HEK293T (cell line): ENCODE data around the gene SNTA1.

ENCODE experiments used
- CTCF ChIA-PET: fragments of 350-600 bp; formaldehyde crosslinking; extraction: SDS; loops from one replicate; lab custom pipeline; 2021; ENCODE audit warnings: antibody characterized with exemption, inconsistent platforms; lab: Yijun Ruan, JAX
- POLR2A ChIA-PET: fragments of 350-600 bp; formaldehyde crosslinking; extraction: SDS; loops from one replicate; lab custom pipeline; 2020; ENCODE audit warnings: antibody characterized with exemption, inconsistent platforms; lab: Yijun Ruan, JAX
- DNase-seq: peaks from one replicate; pipeline ENCODE4 v3.0.0; 2012; ENCODE audit warnings: mixed read lengths; ENCODE audit errors: extremely low spot score
- ARNT ChIP-seq: fragments of 450-650 bp; IDR thresholded peaks from 2 replicates; pipeline ENCODE4 v1.6.1; 2017; ENCODE audit warnings: mild to moderate bottlenecking
- BHLHE40 ChIP-seq: fragments of 450-650 bp; IDR thresholded peaks from 2 replicates; pipeline ENCODE4 v1.6.1; 2016; ENCODE audit warnings: mild to moderate bottlenecking, moderate library complexity, borderline replicate concordance
- CTBP1 ChIP-seq: fragments of 450-650 bp; IDR thresholded peaks from 2 replicates; pipeline ENCODE4 v1.6.1; 2016; ENCODE audit warnings: borderline replicate concordance
- ELF4 ChIP-seq: fragments of 450-650 bp; IDR thresholded peaks from 2 replicates; pipeline ENCODE4 v1.6.1; 2017; ENCODE audit warnings: antibody characterized with exemption
- FOXA1 ChIP-seq: fragments of 450-650 bp; IDR thresholded peaks from 2 replicates; pipeline ENCODE4 v1.6.1; 2016; ENCODE audit warnings: mild to moderate bottlenecking
- FOXK2 ChIP-seq: fragments of 450-650 bp; IDR thresholded peaks from 2 replicates; pipeline ENCODE4 v1.6.1; 2016; ENCODE audit warnings: mild to moderate bottlenecking
- FOXM1 ChIP-seq: fragments of 450-650 bp; IDR thresholded peaks from 2 replicates; pipeline ENCODE4 v1.6.1; 2017; ENCODE audit warnings: mild to moderate bottlenecking, borderline replicate concordance
- HDGF ChIP-seq: fragments of 450-650 bp; IDR thresholded peaks from 2 replicates; pipeline ENCODE4 v1.6.1; 2017; ENCODE audit warnings: antibody characterized with exemption, borderline replicate concordance
- L3MBTL2 ChIP-seq: fragments of 450-650 bp; conservative IDR thresholded peaks from 2 replicates; pipeline ENCODE4 v1.6.1; 2016; ENCODE audit warnings: mild to moderate bottlenecking
- LEF1 ChIP-seq: fragments of 450-650 bp; IDR thresholded peaks from 2 replicates; pipeline ENCODE4 v1.6.1; 2017; ENCODE audit warnings: mild to moderate bottlenecking, borderline replicate concordance
- NFRKB ChIP-seq: fragments of 450-650 bp; IDR thresholded peaks from 2 replicates; pipeline ENCODE4 v1.6.1; 2016; ENCODE audit warnings: mild to moderate bottlenecking, moderate library complexity
- SP1 ChIP-seq: fragments of 450-650 bp; IDR thresholded peaks from 2 replicates; pipeline ENCODE4 v1.6.1; 2017
- SUZ12 ChIP-seq: fragments of 450-650 bp; IDR thresholded peaks from 2 replicates; pipeline ENCODE4 v1.6.1; 2016; ENCODE audit warnings: mild to moderate bottlenecking
- TARDBP ChIP-seq: fragments of 450-650 bp; IDR thresholded peaks from 2 replicates; pipeline ENCODE4 v1.6.1; 2016
- ZNF384 ChIP-seq: fragments of 450-650 bp; IDR thresholded peaks from 2 replicates; pipeline ENCODE4 v1.6.1; 2016
- TF ChIP-seq, protein P1 (sequence below): fragments of 450-650 bp; IDR thresholded peaks from 2 replicates; pipeline ENCODE4 v1.6.1; 2016

Gene SNTA1

DNA sequence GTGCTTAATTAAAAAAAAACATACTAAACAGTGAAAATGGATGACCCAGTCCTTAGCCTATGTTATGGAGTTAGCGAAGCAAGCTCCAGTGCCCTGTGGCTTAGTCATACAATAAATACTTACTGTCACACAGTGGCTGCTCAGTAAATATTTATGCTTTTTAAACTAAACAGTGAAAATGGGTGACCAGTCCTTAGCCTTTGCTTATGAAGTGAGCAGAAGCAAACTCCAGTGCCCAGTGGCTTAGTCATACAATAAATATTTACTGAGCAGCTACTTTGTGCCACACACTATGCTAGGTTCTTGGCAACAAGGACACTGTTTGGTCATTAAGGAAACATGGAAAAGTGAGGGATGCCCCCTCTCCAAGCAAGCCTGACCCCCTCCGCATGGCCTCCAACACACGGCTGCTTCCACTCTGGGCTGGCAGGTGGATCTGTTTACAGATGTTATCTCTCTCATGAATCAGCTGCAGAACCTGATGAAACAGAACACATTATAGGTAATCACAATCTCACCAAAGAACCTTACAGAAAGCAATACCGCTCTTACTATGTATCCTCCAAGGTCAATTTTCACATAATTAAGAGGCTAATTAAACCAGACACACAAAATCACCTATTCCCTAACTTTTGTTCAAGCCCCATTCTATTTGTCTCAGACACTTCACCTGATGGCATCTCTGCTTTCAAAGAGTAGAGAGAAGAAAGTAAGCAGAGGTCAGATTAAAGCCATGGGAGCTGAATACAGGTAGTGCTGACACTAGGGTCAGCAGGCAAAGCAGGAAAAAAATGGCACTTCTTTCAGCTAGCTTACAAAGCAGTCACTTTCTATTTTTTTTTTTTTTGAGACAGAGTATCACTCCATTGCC lies 69.6 kb downstream of the SNTA1 start:
- ChIA-PET POLR2A (interaction anchor here (0.7 kb wide), 1 partner anchor 27 kb away, joined by 3 read pairs; the partner anchor contains the start of gene CDK5RAP1), CTCF (no interaction called here)
- no peak for TF ChIP-seq FOXA1
- TF ChIP-seq HDGF: no peak
- no peak for TF ChIP-seq SUZ12
- TF ChIP-seq CTBP1: no peak
- TF ChIP-seq ARNT: no peak
- TF ChIP-seq, protein P1, sequence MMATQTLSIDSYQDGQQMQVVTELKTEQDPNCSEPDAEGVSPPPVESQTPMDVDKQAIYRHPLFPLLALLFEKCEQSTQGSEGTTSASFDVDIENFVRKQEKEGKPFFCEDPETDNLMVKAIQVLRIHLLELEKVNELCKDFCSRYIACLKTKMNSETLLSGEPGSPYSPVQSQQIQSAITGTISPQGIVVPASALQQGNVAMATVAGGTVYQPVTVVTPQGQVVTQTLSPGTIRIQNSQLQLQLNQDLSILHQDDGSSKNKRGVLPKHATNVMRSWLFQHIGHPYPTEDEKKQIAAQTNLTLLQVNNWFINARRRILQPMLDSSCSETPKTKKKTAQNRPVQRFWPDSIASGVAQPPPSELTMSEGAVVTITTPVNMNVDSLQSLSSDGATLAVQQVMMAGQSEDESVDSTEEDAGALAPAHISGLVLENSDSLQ: no peak
- no peak for TF ChIP-seq LEF1
- TF ChIP-seq TARDBP: no peak
- no peak for TF ChIP-seq ZNF384
- TF ChIP-seq BHLHE40: no peak
- TF ChIP-seq FOXK2: no peak
- DNase-seq: no peak

- CTCF ChIA-PET: no interaction called here
- TF ChIP-seq HDGF (no peak), TARDBP (no peak), CTBP1 (no peak), ARNT (no peak), FOXK2 (no peak), ELF4 (no peak), FOXM1 (no peak), NFRKB (no peak), ZNF384 (no peak), L3MBTL2 (no peak), BHLHE40 (no peak), FOXA1 (no peak), SP1 (no peak), SUZ12 (no peak), LEF1 (no peak)
- TF ChIP-seq, protein P1: no peak
- POLR2A ChIA-PET: no interaction called here
- DNase-seq: no peak
Observed at GRCh38 chr20:33372993-33373441, 70.5 kb downstream of the SNTA1 start.

- TF ChIP-seq FOXM1: no peak
- no peak for TF ChIP-seq SP1
- no peak for TF ChIP-seq L3MBTL2
- TF ChIP-seq HDGF: no peak
- no peak for TF ChIP-seq ZNF384
- no peak for TF ChIP-seq SUZ12
- TF ChIP-seq NFRKB: no peak
- no peak for TF ChIP-seq ELF4
- no peak for TF ChIP-seq ARNT
- TF ChIP-seq TARDBP: no peak
- DNase-seq: no peak
- ChIA-PET CTCF (no interaction called here), POLR2A (no interaction called here)
Observed at GRCh38 chr20:33370291-33370690, 73.3 kb downstream of the SNTA1 start.

GRCh38 chr20:33362898-33363297 lies 80.7 kb downstream of the SNTA1 start:
- DNase-seq: no peak
- no peak for TF ChIP-seq ELF4
- no peak for TF ChIP-seq TARDBP
- TF ChIP-seq, protein P1: no peak

DNA sequence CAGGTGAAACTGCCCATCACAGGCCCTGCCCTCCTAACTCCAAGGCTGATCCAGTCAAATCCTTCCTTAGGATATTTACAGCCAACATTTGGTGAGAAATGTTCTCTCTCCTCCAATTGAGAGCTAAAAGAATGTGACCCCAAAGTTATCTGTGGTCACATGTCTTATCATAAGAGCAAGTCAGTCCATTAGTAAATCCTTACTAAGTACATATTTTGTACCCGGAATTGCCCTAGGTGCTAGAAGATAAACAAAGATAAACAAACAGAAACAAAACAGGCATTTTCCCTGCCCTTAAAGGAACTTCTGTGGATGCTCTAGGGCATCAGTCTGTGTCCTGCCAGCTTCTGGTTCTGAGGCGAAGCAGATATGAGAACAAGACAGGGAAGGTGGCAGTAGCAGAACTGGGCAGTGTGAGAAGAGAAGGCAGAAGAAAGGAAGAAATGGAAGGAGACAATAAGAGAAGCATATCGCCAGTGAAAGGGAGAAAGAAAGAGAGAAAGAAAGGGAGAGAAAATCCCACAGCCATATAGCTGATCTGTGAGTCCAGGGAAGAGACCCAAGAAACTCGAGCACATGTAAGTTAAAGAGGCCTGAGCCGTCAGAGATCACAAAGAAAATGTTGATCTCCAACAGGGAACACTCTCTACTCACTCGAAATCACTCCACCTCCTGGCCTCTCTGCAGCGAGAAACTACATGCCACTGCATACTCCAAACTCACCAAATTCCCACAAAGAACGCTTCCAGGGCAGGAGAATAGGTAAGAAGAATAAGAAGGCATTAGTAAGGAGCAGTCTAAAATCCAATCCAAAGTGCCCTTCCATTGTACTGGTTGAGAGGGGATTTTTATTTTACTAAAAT lies 83.9 kb downstream of the SNTA1 start:
- TF ChIP-seq CTBP1 (no peak), NFRKB (no peak), SUZ12 (no peak)
- TF ChIP-seq, protein P1: no peak
- DNase-seq: no peak
- ChIA-PET POLR2A (no interaction called here), CTCF (no interaction called here)

More at GRCh38 chr20:33362898-33363297, 80.7 kb downstream of the SNTA1 start:
- POLR2A ChIA-PET: no interaction called here
- CTCF ChIA-PET: no interaction called here
